B cell (primary cell): ENCODE measurements around the gene COL8A2.

Experiments used
- CTCF ChIP-seq: fragments of 200-600 bp; IDR thresholded peaks from one replicate; pipeline ENCODE4 v1.8.0; 2022; ENCODE audit warnings: antibody characterized with exemption, mild to moderate bottlenecking
- EZH2 ChIP-seq: IDR thresholded peaks from 2 replicates; pipeline ENCODE4 v1.6.1; 2012; ENCODE audit warnings: borderline replicate concordance, low read depth, mild to moderate bottlenecking, moderate library complexity, low read length; ENCODE audit not compliant: insufficient read depth, poor library complexity, severe bottlenecking

- TF ChIP-seq EZH2 (no peak), CTCF (no peak)
Measured at GRCh38 chr1:36163426-36163825, 38.4 kb upstream of the COL8A2 start.
